HG03460 (cell line): ENCODE measurements around the gene HSPBP1.

Experiments
- ATAC-seq: cut with Tn5 transposase; IDR thresholded peaks from one replicate; pipeline ENCODE4 v1.9.1; 2021; ENCODE audit not compliant: unreplicated experiment

The HSPBP1 gene

DNA sequence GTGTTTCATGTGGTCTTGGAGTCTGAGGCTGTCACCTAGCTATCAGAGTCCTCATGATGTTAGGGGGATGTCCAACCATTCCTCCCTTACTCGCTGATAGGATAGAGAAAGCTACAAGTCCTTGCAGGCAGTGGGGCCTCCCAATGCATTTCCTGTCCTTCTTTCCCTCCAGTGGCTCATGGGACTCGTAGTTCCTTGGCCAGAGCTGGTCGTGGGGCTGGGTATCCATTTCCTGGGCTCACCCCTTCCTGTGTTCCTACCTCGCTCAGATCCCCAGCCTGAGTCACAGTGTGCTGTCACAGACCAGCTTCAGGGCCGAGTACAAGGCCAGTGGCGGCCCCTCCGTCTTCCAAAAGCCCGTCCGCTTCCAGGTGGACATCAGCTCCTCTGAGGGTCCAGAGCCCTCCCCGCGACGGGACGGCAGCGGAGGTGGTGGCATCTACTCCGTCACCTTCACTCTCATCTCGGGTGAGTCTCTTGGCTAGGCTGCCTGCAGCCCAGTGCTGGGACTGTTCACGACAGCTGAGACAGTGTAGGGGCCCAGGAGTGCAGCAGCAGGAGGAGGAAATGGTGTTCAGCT, 26.2 kb upstream of the HSPBP1 start:
- no peak for ATAC-seq

DNA sequence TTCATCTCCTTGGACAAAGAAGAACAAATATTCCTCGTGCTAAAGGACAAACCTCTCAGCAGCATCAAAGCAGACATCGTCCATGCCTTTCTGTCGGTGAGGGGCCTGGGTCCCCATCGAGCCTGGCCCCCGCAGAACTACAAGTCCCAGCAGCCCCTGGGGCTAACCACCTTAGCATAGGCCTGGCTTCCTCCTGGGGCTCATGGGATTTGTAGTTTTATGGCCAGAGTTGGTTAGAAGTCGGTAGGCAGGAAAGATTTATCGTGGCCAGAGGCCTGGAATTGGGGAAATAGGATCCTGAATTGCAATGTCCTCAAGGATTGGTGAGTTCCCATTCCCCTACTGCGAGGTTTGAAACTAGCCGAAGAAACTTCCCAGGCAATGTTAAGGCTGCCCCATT, 25.6 kb upstream of the HSPBP1 start:
- no peak for ATAC-seq

DNA sequence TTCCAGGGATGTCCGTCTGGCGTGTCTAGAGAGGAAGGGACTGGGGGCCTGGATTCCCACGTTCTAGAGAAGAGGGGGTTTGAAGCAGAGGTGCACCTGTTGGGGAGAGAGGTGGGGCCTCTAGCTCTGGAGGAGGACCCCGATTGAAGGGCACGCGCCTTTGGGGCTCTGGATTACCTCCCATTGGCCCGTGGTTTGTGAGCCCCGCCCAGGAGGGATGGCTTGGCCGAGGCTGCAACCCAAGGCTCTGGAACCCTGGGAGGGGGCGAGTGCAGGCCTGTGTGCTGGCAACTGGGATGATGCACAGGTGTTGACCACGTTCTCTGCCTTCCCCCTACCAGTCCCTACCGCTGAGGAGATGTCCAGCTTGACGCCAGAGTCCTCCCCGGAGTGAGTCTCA, 25.1 kb upstream of the HSPBP1 start:
- ATAC-seq, result no peak

DNA sequence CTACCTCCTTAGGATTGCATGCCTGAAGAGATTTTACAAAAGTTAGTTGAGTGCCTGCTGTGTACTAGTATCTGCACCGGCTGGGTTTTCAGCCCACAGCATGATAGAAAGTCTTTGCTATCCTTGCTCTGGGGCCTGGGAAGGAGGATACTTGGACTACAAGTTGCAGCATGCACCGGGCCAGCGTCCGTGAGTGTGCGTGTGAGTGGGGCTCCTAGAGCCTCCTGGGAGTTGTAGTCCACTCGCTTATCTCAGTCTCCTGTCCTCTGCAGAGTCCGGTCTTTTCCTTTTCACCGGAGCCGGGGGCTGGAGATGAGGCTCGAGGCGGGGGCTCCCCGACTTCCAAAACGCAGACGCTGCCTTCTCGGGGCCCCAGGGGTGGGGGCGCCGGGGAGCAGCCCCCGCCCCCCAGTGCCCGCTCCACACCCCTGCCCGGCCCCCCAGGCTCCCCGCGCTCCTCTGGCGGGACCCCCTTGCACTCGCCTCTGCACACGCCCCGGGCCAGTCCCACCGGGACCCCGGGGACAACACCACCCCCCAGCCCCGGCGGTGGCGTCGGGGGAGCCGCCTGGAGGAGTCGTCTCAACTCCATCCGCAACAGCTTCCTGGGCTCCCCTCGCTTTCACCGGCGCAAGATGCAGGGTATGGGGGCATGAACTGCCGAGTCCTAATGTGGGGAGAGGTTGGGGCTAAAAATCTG, 24.5 kb upstream of the HSPBP1 start:
- no peak for ATAC-seq

DNA sequence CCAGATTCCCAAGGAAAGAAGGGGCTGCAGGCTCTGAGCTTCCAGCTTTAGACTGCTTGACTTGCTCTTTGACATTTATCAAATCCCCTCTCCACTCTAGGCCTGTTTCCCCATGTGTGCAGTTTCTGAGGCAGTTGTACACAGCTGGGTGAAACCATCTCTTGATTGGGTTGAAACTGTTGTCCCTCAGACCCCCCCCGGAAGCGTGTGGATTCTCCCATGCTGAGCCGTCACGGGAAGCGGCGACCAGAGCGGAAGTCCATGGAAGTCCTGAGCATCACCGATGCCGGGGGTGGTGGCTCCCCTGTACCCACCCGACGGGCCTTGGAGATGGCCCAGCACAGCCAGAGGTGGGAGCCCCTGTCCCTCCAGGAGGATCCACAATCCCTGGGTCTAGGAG, 23.6 kb upstream of the HSPBP1 start:
- no peak for ATAC-seq

GRCh38 chr19:55302318-55302703, 22.4 kb upstream of the HSPBP1 start:
- ATAC-seq, result no peak

DNA sequence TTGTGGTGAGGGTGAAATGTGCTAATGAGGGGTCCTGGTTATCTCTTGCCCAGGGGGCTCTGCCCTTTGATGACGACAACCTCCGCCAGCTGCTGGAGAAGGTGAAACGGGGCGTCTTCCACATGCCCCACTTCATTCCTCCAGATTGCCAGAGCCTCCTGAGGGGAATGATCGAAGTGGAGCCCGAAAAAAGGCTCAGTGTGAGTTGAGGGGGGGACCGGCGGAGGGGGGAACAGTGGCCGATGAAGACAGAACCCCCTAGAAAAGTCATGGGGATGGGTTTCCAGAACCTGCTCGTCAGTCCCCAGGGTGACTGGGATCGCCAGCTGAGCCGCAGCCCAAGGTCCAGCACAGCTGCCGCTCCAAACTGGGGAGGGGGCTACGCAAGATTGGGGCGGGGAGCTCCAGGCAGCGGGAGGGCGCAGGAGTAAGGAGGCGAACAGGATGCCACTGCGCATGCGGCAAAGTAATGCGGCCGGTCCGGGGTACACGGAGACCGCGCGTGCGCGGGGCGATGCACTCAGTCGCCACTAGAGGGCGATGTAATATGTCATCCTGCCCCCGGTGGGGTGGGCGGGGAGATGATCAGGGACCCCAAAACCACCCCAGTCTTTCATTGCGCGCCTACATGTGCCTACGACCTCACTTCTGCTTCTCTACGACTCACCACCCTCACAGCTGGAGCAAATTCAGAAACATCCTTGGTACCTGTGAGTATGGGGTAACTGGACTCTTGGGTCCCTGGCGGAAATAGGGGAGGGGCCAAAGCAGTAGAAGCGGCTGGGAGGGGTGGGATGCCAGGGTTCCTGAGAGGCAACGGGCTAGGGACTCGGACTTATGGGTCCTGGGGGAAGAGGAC, 21.8 kb upstream of the HSPBP1 start:
- ATAC-seq, result no peak

DNA sequence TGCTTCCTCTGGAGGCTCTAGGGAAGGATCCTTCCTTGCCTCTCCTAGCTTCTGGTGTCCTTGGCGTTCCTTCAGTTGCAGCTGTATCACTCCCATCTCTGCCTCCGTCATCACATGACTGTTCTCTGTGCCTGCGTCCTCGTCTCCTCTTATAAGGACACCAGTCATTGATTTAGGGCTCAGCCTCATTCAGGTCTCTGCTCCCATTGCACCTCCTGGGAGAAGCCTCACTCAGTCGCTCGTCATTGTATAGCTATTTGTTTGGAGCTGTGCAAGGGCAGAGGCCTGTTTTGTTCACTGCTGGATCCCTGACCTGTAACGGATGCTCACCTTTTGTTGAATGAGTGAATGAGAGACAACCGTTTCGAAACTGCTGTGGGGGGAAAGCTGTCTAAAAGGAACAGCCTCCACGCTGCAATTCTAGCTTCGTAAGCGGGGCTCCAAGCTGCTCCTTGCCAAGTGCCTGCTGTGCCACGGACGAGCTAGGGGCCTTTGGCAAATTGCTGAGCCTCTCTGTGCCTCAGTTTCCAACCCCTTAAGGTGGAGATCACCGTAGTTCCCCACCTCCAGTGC, 21.1 kb upstream of the HSPBP1 start:
- ATAC-seq, result no peak

DNA sequence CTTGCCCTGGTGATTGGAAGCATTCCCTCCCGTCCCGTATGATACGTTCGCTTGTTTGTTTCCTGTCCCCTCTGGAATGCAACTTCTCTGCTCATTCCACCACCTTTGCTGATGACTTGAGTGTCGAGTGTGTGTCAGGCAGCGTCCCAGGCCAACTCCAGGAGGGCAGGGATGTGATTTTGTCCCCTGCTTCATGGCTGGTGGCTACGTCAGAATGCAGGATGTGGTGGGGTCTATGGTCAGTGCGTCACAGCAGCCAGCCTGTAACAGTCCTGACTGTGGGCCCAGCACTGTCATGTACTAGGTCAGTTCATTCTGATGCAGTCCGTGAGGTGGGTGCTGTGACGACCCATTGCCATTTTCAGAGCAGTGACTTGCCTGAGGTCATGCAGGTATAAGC, 20.1 kb upstream of the HSPBP1 start:
- no peak for ATAC-seq

DNA sequence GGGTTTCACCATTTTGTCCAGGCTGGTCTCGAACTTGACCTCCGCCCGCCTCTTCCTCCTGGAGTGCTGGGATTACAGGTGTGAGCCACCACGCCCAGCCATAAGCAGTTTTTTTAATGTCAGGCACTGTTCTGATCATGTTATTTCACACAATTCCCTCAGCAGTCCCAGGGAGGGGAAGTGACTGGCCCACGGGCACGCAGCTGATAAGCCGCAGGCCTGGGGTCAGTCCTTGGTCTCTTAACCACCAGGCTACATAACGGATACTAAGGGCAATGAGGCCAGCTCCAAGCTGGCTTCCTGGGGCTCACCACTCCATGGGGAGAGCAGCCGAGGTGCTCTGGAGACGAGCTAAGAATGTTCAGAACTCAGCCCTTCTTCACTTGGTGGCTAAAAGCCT, 17.4 kb upstream of the HSPBP1 start:
- no peak for ATAC-seq

DNA sequence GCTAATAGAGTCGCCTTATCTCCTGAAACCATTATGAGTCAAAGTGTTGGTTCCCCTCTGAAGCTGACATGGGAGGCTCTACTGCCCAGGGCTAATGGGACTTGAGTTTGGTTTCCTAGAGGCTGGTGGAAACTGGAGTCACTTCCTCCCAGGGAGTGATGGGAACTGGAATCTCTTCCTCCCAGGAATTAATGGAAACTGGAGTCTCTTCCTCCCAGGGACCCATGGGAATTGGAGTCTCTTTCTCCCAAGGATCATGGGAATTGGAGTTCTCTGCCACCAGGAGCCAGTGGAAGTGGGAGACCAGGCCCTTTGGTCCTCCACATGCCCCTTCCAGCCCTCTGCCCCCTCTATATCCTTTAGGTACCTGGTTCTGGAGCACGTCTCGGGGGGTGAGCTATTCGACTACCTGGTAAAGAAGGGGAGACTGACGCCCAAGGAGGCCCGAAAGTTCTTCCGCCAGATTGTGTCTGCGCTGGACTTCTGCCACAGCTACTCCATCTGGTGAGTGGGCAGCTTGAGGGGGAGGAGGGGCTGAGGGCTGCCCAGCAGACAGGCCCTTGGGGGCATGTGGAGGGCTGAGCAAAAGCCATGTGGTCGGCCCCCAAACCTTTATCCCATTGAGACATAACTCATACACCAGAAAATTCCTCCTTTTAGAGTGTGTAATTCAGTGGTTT, 9.3 kb upstream of the HSPBP1 start:
- no peak for ATAC-seq

DNA sequence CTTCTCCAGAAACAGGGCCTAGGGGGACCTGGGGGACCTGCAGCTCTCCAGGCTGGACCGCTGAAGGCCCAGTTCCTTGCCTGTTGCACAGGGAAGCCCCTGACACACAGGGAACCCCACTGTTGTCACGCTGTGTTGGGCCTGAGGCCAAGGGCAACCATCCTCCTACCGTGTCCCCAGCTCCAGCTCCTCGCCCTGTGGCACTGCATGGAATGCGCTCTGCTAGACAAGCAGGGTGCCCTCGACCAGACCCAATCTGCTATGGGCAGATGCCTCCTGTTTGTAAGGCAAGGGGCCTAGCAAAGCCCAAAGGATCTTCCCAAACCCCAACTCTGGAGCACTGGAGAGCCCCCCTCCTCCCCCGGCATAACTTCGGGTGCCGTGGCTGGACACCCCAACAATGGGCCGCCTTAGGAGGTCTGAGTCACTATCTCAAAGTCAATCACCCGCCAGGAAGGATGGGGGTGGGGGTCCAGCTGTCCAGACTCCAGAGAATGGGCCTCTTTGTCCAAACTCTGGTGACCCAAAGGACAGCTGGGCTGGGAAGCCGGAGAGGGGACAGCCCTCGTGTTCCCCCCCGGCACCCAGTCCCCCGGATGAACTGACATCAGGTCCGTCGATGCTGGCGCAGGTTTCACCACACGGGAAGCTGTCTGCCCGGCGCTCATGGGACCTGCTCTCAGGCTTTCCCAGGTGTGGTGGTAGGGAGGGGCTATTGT, 7.6 kb upstream of the HSPBP1 start:
- ATAC-seq, result no peak

GRCh38 chr19:55285229-55285890, 5.5 kb upstream of the HSPBP1 start:
- no peak for ATAC-seq

GRCh38 chr19:55284405-55285058, 4.6 kb upstream of the HSPBP1 start:
- ATAC-seq, result no peak

DNA sequence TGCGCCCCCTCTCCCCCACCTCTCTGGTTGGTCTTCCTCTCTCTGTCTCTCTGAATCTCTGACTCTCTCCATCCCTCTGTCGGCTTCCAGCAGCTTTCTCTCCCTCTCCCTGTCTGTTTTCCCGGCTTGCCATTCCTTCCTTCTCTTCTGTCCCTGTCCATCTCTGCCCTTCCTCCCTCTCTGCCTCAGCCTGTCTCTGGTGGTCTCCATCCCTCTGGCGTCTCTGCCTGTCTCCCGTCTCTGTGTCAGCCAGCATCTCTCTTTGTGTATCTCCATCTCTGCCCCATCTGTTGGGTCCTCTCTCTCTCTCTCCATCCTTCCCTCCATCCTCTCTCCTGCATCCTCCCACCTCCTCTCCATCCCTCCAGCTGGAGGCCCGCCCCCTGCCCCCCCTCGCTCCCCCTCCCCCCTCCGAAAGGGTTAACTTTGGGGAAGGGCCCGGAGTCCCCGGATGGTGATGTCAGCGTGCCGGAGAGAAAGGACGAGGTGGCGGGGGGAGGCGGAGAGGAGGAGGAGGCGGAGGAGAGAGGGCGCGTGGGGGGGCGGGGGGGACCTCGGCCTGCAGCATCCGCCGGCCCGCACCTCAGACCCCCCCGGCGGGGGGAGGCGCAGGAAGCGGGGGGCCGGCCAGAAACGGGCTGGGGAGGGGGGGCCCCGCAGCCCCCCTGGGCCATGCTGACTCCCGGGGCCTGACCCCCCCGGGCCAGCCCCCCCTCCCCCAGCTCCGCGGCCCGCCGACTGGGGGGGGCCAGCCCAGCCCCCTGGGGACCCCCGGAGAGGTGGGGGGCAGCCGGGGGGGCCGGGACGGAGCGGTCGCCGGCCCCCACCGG, 3.9 kb upstream of the HSPBP1 start, which contains the start of gene BRSK1:
Gene BRSK1 (plus strand): TSS at position 450 of the 830 bp plus-strand sequence. CDS start 446 bp downstream, outside the sequence.
- ATAC-seq, result no peak

- ATAC-seq, result no peak
Observed at GRCh38 chr19:55279340-55279739, 570 bp downstream of the HSPBP1 start.

- ATAC-seq, result no peak
Observed at GRCh38 chr19:55278391-55279135, 1.3 kb downstream of the HSPBP1 start.

DNA sequence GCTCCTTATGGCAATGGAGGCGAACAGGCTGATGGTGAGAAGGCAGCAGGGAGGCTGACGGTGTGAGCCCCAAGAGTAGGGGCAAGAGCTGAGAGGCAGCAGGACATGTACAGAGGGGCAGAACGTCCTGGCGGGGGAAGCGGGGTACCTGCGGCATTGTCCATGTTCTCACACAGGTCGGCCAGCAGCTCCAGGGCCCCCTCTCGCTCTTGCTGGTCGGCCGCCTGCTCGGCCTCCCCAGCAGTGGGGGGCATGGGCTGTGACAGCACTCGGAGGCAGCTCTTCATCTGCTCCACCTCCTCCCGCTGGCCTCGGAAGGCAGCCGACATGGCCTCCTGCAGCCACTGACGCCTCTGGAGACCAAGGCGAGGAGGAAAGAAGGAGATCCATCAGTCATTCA, 2.4 kb downstream of the HSPBP1 start:
- ATAC-seq, result no peak
